Stimulated activated effector memory CD8-positive, alpha-beta T cell treated with anti-CD3 and anti-CD28 coated beads, Interleukin-12 subunit alpha, Interleukin-12 subunit beta, amount 100 ng/mL, for 72 hours (primary cell): ENCODE data around the gene WNT16.

Experiments
- ATAC-seq: fragments of 150-1000 bp; cut with Tn5 transposase; 2 replicates; pipeline ENCODE4 v1.10.0; 2021
- DNase-seq, 2 donors: peaks; one replicate each; pipeline ENCODE4 v3.0.0; 2021 to 2022; ENCODE audit warnings: low spot score in 2 of 2
- H3K27ac Mint-ChIP-seq: one replicate; pipeline ENCODE4 v1.8.0; 2022; ENCODE audit warnings: mild to moderate bottlenecking, mixed read lengths
- H3K36me3 Mint-ChIP-seq: one replicate; pipeline ENCODE4 v1.8.0; 2022; ENCODE audit warnings: mild to moderate bottlenecking, mixed read lengths
- H3K4me1 Mint-ChIP-seq: one replicate; pipeline ENCODE4 v1.8.0; 2022; ENCODE audit warnings: mixed read lengths
- H3K4me3 Mint-ChIP-seq: one replicate; pipeline ENCODE4 v1.8.0; 2022; ENCODE audit warnings: mild to moderate bottlenecking, mixed read lengths
- H3K9me3 Mint-ChIP-seq: one replicate; pipeline ENCODE4 v1.8.0; 2022; ENCODE audit warnings: mixed read lengths

Gene WNT16

DNA sequence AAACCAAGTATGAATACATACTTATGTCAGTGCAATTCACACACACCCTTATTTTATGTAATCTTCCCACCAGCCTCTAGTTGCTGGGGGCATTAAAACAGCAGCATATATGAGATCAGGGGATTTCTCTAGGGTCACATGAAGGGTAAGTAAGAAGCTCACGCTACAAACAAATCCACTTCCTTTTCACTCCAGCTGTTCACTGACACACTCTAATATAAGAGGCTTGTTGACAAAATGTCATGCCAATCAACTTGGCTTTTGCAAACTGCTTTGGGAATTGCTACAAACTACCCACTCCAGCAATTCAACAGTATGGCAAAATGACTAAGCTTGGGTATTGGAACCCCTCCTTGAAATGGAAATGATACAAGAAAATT lies 57.0 kb downstream of the WNT16 start:
- H3K4me1 Mint-ChIP-seq: peaks cover 54% of the 10 kb centered on the region
- no peaks in the 10 kb centered on the region for H3K9me3 Mint-ChIP-seq
- DNase-seq (no peak), ATAC-seq (peak; percentile 84)
- H3K36me3 Mint-ChIP-seq: peaks cover 54% of the 10 kb centered on the region
- H3K4me3 Mint-ChIP-seq: peak overlapping the region; percentile 38
- H3K27ac Mint-ChIP-seq: peak overlapping the region; percentile 34

GRCh38 chr7:121388950-121389349 lies 60.1 kb downstream of the WNT16 start:
- Mint-ChIP-seq H3K4me1 (peaks cover 69% of the 10 kb centered on the region), H3K27ac (peak overlapping the region; percentile 24), H3K9me3 (peaks cover 2% of the 10 kb centered on the region), H3K36me3 (peaks cover 50% of the 10 kb centered on the region), H3K4me3 (no peak overlapping the region)
- ATAC-seq (no peak), DNase-seq (no peak)

- ATAC-seq: no peak
- DNase-seq: no peak
- Mint-ChIP-seq H3K4me1 (peaks cover 58% of the 10 kb centered on the region), H3K9me3 (peaks cover 2% of the 10 kb centered on the region), H3K4me3 (peak overlapping the region; percentile 5), H3K36me3 (peaks cover 53% of the 10 kb centered on the region), H3K27ac (peak overlapping the region; percentile 24)
Measured at GRCh38 chr7:121390109-121390508, 61.3 kb downstream of the WNT16 start.

GRCh38 chr7:121390617-121391016 lies 61.8 kb downstream of the WNT16 start:
- no peak for DNase-seq
- H3K4me3 Mint-ChIP-seq: peak overlapping the region; percentile 21
- ATAC-seq: no peak
- peaks cover 53% of the 10 kb centered on the region for H3K36me3 Mint-ChIP-seq
- peaks cover 52% of the 10 kb centered on the region for H3K4me1 Mint-ChIP-seq
- peaks cover 2% of the 10 kb centered on the region for H3K9me3 Mint-ChIP-seq
- H3K27ac Mint-ChIP-seq: no peak overlapping the region
